Loucy (cell line): ENCODE data around the gene ISG20L2.

Experiments
- H2AFZ ChIP-seq: fragments of 200-600 bp; sonication (generic); 2 replicates; pipeline ENCODE4 v1.6.0; 2016; ENCODE audit warnings: antibody characterized with exemption, mild to moderate bottlenecking, low read length, moderate library complexity
- H3F3A ChIP-seq: fragments of 200-600 bp; 2 replicates; pipeline ENCODE4 v1.6.0; 2016; ENCODE audit warnings: antibody characterized with exemption, low read depth, mild to moderate bottlenecking
- H3K27me3 ChIP-seq: fragments of 200-600 bp; sonication (generic); 2 replicates; pipeline ENCODE4 v1.6.1; 2014; ENCODE audit warnings: low read length, mild to moderate bottlenecking; ENCODE audit not compliant: insufficient read depth, poor library complexity, severe bottlenecking
- H3K36me3 ChIP-seq: fragments of 200-600 bp; sonication (generic); 2 replicates; pipeline ENCODE4 v1.6.1; 2016; ENCODE audit warnings: low read length; ENCODE audit not compliant: insufficient read depth
- H3K4me1 ChIP-seq: fragments of 200-600 bp; sonication (generic); 2 replicates; pipeline ENCODE4 v1.5.1; 2014; ENCODE audit warnings: low read length, mild to moderate bottlenecking; ENCODE audit not compliant: insufficient read depth, poor library complexity, severe bottlenecking
- H3K4me2 ChIP-seq: fragments of 200-600 bp; sonication (generic); 2 replicates; pipeline ENCODE4 v1.6.0; 2014; ENCODE audit warnings: antibody characterized with exemption, low read length, low read depth, mild to moderate bottlenecking; ENCODE audit not compliant: poor library complexity, severe bottlenecking
- H3K4me3 ChIP-seq: fragments of 200-600 bp; sonication (generic); 2 replicates; pipeline ENCODE4 v1.5.1; 2014; ENCODE audit warnings: low read length, mild to moderate bottlenecking, mixed read lengths; ENCODE audit not compliant: poor library complexity, severe bottlenecking
- H3K79me2 ChIP-seq: fragments of 200-600 bp; sonication (generic); 2 replicates; pipeline ENCODE4 v1.6.1; 2014; ENCODE audit warnings: low read length; ENCODE audit not compliant: insufficient read depth
- H3K9ac ChIP-seq: fragments of 200-600 bp; sonication (generic); 2 replicates; pipeline ENCODE4 v1.6.0; 2014; ENCODE audit warnings: mild to moderate bottlenecking, low read depth, low read length, moderate library complexity; ENCODE audit not compliant: poor library complexity, severe bottlenecking
- H3K9me2 ChIP-seq: fragments of 200-600 bp; sonication (generic); replicated peaks from 2 replicates; pipeline ENCODE4 v1.6.1; 2016; ENCODE audit warnings: low read depth, low read length, mixed read lengths
- H3K9me3 ChIP-seq: fragments of 200-600 bp; sonication (generic); 2 replicates; pipeline ENCODE4 v1.6.1; 2014; ENCODE audit warnings: mild to moderate bottlenecking, antibody characterized with exemption, low read length, low read depth; ENCODE audit not compliant: insufficient read depth
- H4K20me1 ChIP-seq: fragments of 200-600 bp; sonication (generic); 2 replicates; pipeline ENCODE4 v1.6.0; 2014; ENCODE audit warnings: antibody characterized with exemption, low read length, mild to moderate bottlenecking; ENCODE audit not compliant: insufficient read depth, poor library complexity, severe bottlenecking
- EZH2phosphoT487 ChIP-seq: fragments of 200-600 bp; IDR thresholded peaks from 2 replicates; pipeline ENCODE4 v1.6.1; 2018; ENCODE audit warnings: antibody characterized with exemption, mild to moderate bottlenecking, moderate library complexity, borderline replicate concordance
- TF ChIP-seq, protein P1 (sequence below): fragments of 200-600 bp; sonication (generic); conservative IDR thresholded peaks from 2 replicates; pipeline ENCODE4 v1.5.1; 2014; ENCODE audit warnings: mild to moderate bottlenecking, antibody characterized with exemption, low read length

Gene ISG20L2

GRCh38 chr1:156717351-156717750 lies 11.2 kb downstream of the ISG20L2 start:
- Histone ChIP-seq H3F3A (no peaks in the 10 kb centered on the region), H4K20me1 (no peaks in the 10 kb centered on the region), H3K27me3 (no peaks in the 10 kb centered on the region), H3K9ac (no peak overlapping the region), H3K36me3 (peaks cover 16% of the 10 kb centered on the region; the same call in 1 of the 2 replicates), H3K9me2 (no peaks in the 10 kb centered on the region), H2AFZ (no peak overlapping the region), H3K4me1 (no peaks in the 10 kb centered on the region), H3K79me2 (peaks cover 3% of the 10 kb centered on the region; the same call in 1 of the 2 replicates), H3K4me2 (no peak overlapping the region), H3K4me3 (no peak overlapping the region), H3K9me3 (no peaks in the 10 kb centered on the region)
- no peak for TF ChIP-seq EZH2phosphoT487
- TF ChIP-seq, protein P1, sequence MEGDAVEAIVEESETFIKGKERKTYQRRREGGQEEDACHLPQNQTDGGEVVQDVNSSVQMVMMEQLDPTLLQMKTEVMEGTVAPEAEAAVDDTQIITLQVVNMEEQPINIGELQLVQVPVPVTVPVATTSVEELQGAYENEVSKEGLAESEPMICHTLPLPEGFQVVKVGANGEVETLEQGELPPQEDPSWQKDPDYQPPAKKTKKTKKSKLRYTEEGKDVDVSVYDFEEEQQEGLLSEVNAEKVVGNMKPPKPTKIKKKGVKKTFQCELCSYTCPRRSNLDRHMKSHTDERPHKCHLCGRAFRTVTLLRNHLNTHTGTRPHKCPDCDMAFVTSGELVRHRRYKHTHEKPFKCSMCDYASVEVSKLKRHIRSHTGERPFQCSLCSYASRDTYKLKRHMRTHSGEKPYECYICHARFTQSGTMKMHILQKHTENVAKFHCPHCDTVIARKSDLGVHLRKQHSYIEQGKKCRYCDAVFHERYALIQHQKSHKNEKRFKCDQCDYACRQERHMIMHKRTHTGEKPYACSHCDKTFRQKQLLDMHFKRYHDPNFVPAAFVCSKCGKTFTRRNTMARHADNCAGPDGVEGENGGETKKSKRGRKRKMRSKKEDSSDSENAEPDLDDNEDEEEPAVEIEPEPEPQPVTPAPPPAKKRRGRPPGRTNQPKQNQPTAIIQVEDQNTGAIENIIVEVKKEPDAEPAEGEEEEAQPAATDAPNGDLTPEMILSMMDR, result no peak

DNA sequence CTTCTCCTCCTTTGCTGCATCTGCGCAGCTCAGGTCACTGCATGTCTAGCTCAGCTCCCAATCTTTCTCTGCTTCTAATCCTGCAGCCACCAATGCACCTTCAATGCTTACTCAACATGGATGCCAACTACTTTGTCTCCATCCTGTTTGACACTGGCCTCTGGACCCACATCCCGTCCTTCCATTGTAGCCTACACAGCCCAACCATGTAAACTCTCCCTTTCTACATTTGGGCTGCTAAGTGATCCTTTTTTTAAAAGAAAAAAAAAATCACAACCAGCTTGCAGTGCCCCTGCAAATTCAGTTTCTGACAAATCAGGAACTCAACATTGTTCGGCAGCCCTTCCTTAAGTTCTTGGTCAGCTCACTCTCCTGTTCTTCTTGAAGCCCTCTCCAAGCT lies 13.7 kb downstream of the ISG20L2 start:
- no peak overlapping the region for H3K4me3 ChIP-seq
- TF ChIP-seq, protein P1, result no peak
- no peak for TF ChIP-seq EZH2phosphoT487
- no peaks in the 10 kb centered on the region for H3K4me1 ChIP-seq
- no peak overlapping the region for H2AFZ ChIP-seq
- no peaks in the 10 kb centered on the region for H3K27me3 ChIP-seq
- no peaks in the 10 kb centered on the region for H3K79me2 ChIP-seq
- no peak overlapping the region for H3K9ac ChIP-seq
- no peaks in the 10 kb centered on the region for H3F3A ChIP-seq
- H3K4me2 ChIP-seq, result no peak overlapping the region
- no peaks in the 10 kb centered on the region for H3K9me2 ChIP-seq
- no peaks in the 10 kb centered on the region for H3K9me3 ChIP-seq
- H4K20me1 ChIP-seq, result no peaks in the 10 kb centered on the region
- H3K36me3 ChIP-seq, result no peaks in the 10 kb centered on the region

DNA sequence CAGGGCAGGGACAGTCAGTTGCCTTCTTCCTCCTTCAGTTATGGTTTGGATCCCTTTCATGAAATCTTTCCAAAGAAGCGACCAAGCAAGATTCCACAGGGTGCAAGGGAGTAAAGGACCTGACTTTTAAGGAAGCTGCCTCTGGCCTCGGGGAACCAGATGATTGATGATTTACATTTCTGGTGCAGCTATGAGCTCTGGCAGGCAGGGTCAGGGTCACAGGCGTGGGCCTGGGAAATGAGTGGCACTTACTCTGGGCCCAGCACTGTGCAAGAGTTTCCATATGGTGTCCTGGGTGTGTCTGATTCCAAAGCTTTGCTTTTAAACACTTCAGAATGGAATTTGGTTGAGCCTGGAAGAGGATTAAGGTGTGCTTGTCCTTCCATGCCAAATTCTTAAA lies 15.9 kb downstream of the ISG20L2 start:
- no peaks in the 10 kb centered on the region for H3K27me3 ChIP-seq
- no peaks in the 10 kb centered on the region for H3K9me2 ChIP-seq
- TF ChIP-seq, protein P1, result no peak
- no peak for TF ChIP-seq EZH2phosphoT487
- no peak overlapping the region for H3K4me3 ChIP-seq
- H4K20me1 ChIP-seq, result no peaks in the 10 kb centered on the region
- H3F3A ChIP-seq, result no peaks in the 10 kb centered on the region
- H3K9ac ChIP-seq, result no peak overlapping the region
- H3K36me3 ChIP-seq, result no peaks in the 10 kb centered on the region
- H3K4me2 ChIP-seq, result no peak overlapping the region
- no peaks in the 10 kb centered on the region for H3K79me2 ChIP-seq
- no peaks in the 10 kb centered on the region for H3K4me1 ChIP-seq
- no peak overlapping the region for H2AFZ ChIP-seq
- H3K9me3 ChIP-seq, result no peaks in the 10 kb centered on the region
